Measurements from ENCODE around the gene IAPP. TPM values are rescaled to one million over a fixed set of nuclear protein-coding genes. Genes with fewer than 3 reads are reported as not detected.

The IAPP gene
- total RNA-seq, 1 experiment from 2014 or later: not detected

DNA sequence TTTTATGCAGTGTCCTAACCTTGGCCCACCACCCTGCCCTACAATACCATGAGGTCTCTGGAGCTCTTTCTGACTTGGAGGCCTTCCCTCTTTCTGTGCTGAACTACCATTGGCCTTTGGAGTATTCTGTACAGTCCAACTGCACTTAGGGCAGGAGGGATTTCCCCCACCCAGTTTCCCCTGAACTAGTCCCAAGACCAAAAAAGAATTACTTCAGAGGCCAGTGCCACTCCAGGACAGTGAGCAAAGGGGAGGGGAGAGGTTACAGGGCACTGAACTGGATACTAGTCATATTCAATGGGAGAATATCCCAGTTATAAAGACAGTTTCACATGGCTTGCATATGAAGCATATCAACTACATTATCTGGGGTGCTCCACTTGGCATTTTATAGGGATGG, 44.1 kb upstream of the IAPP start:
- Histone ChIP-seq H3K4me2 (ENCODE audit: insufficient read depth, insufficient read length, low read length) (no peak overlapping the region), H2BK12ac (ENCODE audit: insufficient read length, low read depth, low read length) (no peak overlapping the region), H2BK15ac (ENCODE audit: low read depth, low read length) (no peak overlapping the region), H4K20me1 (ENCODE audit: control insufficient read depth, insufficient read depth, insufficient read length) (no peaks in the 10 kb centered on the region), H3K79me1 (ENCODE audit: insufficient read depth, low read depth, low read length, poor library complexity, severe bottlenecking) (no peaks in the 10 kb centered on the region), H2BK5ac (ENCODE audit: insufficient read length, low read length) (no peak overlapping the region), H3K79me2 (ENCODE audit: insufficient read depth, low read length) (no peaks in the 10 kb centered on the region), H4K5ac (ENCODE audit: insufficient read length, low read depth, low read length) (no peak overlapping the region), H3T11ph (ENCODE audit: low read length) (no peak overlapping the region), H3K4ac (ENCODE audit: low read depth, low read length) (no peak overlapping the region), H3K27ac (ENCODE audit: insufficient read length, low read depth, low read length) (no peak overlapping the region), H3K14ac (ENCODE audit: insufficient read depth, low read length) (no peak overlapping the region), H3K18ac (ENCODE audit: insufficient read length, low read depth, low read length) (no peak overlapping the region), H3K23me2 (ENCODE audit: insufficient read length, low read depth, low read length, poor library complexity, severe bottlenecking) (no peaks in the 10 kb centered on the region), H2AFZ (ENCODE audit: low read length) (no peak overlapping the region), H4K8ac (replicated peaks; ENCODE audit: insufficient read length, low read depth, low read length) (no peak overlapping the region), H2BK120ac (ENCODE audit: low read depth, low read length, poor library complexity, severe bottlenecking) (no peak overlapping the region), H2BK20ac (ENCODE audit: low read depth, low read length, poor library complexity, severe bottlenecking) (no peak overlapping the region), H3K23ac (ENCODE audit: insufficient read length, low read depth, low read length) (no peak overlapping the region), H3K4me1 (ENCODE audit: insufficient read depth, low read length) (peaks cover 2% of the 10 kb centered on the region; the same call in 1 of the 2 replicates), H2AK5ac (ENCODE audit: insufficient read length, low read length) (no peak overlapping the region), H3K56ac (ENCODE audit: insufficient read length, low read depth, low read length) (no peak overlapping the region), H3K9ac (ENCODE audit: extremely low read depth, insufficient read length, low read length) (no peak overlapping the region), H3K9me3 (ENCODE audit: control insufficient read depth, low read depth, low read length) (peaks cover 32% of the 10 kb centered on the region), H4K91ac (ENCODE audit: insufficient read length, low read depth, low read length) (no peak overlapping the region), H3K27me3 (ENCODE audit: insufficient read depth, low read length) (no peaks in the 10 kb centered on the region)
- TF ChIP-seq, protein P1, sequence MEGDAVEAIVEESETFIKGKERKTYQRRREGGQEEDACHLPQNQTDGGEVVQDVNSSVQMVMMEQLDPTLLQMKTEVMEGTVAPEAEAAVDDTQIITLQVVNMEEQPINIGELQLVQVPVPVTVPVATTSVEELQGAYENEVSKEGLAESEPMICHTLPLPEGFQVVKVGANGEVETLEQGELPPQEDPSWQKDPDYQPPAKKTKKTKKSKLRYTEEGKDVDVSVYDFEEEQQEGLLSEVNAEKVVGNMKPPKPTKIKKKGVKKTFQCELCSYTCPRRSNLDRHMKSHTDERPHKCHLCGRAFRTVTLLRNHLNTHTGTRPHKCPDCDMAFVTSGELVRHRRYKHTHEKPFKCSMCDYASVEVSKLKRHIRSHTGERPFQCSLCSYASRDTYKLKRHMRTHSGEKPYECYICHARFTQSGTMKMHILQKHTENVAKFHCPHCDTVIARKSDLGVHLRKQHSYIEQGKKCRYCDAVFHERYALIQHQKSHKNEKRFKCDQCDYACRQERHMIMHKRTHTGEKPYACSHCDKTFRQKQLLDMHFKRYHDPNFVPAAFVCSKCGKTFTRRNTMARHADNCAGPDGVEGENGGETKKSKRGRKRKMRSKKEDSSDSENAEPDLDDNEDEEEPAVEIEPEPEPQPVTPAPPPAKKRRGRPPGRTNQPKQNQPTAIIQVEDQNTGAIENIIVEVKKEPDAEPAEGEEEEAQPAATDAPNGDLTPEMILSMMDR (conservative IDR thresholded peaks at IDR 0.05): no peak
- no peak for DNase-seq
- H3K4me3 Mint-ChIP-seq: no peak overlapping the region
- no peaks in the 10 kb centered on the region for H3K27me3 Mint-ChIP-seq (ENCODE audit: low read depth)
- no peak overlapping the region for H3K27ac Mint-ChIP-seq
- H3K36me3 Mint-ChIP-seq (ENCODE audit: insufficient read depth in 1 of 3, low read depth in 3 of 3): peaks cover 44 to 69% (median 57%) of the 10 kb centered on the region in 3 experiments
- H3K4me1 Mint-ChIP-seq: peaks cover 20 to 22% of the 10 kb centered on the region in 2 experiments
- H3K9me3 Mint-ChIP-seq: peaks cover 59 to 66% of the 10 kb centered on the region in 2 experiments
